Measurements from ENCODE around the gene FZD7.

Gene FZD7

GRCh38 chr2:202072737-202073401, 39.2 kb downstream of the FZD7 start, which contains the start of gene KIAA2012:
KIAA2012 (plus strand) TSS chr2:202073255; CDS start chr2:202073628, 373 bp downstream.
- Histone ChIP-seq H3K4me3 (no peak within 1 kb of the TSS), H3K36me3 (no peaks in the 10 kb centered on the region), H3K4me1 (no peaks in the 10 kb centered on the region), H4K20me1 (no peaks in the 10 kb centered on the region), H3K27ac (no peak within 1 kb of the TSS), H3K4me2 (no peak within 1 kb of the TSS), H3K9me3 (no peaks in the 10 kb centered on the region), H3K27me3 (no peaks in the 10 kb centered on the region), H3K9ac (no peak within 1 kb of the TSS)
- no peak for TF ChIP-seq Cebpa-rat (IDR thresholded peaks at IDR 0.05)

DNA sequence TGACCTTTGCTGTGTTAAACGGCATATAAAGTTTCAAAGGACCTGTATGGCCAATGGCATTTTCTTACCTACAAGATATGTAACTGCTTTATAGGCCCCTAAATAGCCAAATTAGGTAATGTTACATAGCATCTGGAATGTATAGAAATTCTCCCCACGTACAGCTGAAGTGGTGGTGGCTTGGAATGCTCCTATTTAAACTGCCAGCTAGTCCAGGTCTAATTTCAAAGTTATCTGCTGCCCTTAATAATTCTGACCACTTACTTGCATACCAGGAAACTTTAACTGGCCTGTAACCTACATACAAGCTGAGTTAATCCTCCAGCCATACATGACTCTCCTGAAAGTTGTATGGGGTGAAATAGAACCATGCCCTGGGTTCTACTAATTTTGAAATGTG, 40.7 kb downstream of the FZD7 start:
- no peak overlapping the region for H3K9ac ChIP-seq
- H4K20me1 ChIP-seq = no peaks in the 10 kb centered on the region
- H3K4me3 ChIP-seq = no peak overlapping the region
- H3K36me3 ChIP-seq = no peaks in the 10 kb centered on the region
- TF ChIP-seq Cebpa-rat (IDR thresholded peaks at IDR 0.05) = no peak
- no peaks in the 10 kb centered on the region for H3K4me1 ChIP-seq
- no peaks in the 10 kb centered on the region for H3K9me3 ChIP-seq
- H3K27me3 ChIP-seq = no peaks in the 10 kb centered on the region
- H3K4me2 ChIP-seq = no peak overlapping the region
- H3K27ac ChIP-seq = no peak overlapping the region

DNA sequence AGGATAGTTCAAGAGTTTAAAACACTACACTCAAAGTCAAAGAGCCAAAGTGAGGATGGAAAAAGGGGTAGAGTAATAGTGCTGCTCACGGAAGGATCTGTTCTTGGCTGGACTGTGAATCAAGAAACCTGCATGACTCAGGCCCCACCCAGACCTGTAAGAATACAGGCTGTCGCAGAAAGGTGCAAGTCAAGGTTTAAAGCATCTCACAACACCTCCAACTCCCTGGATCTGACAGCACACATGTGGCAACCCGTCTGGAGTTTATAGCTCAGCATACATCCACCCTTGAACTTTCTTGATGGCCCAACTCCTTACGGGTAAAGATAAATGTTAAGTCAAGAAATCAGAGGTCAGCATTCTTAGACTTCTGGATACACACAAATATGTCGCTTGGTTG, 45.7 kb downstream of the FZD7 start:
- H3K4me1 ChIP-seq = no peaks in the 10 kb centered on the region
- H3K27ac ChIP-seq = no peak overlapping the region
- H4K20me1 ChIP-seq = no peaks in the 10 kb centered on the region
- no peaks in the 10 kb centered on the region for H3K36me3 ChIP-seq
- H3K4me3 ChIP-seq = no peak overlapping the region
- H3K9ac ChIP-seq = no peak overlapping the region
- H3K9me3 ChIP-seq = peaks cover 5% of the 10 kb centered on the region; the same call in 1 of the 2 replicates
- H3K27me3 ChIP-seq = no peaks in the 10 kb centered on the region
- no peak overlapping the region for H3K4me2 ChIP-seq
- TF ChIP-seq Cebpa-rat (IDR thresholded peaks at IDR 0.05) = no peak

- no peak overlapping the region for H3K27ac ChIP-seq
- no peaks in the 10 kb centered on the region for H3K4me1 ChIP-seq
- peaks cover 5% of the 10 kb centered on the region; the same call in 1 of the 2 replicates for H3K9me3 ChIP-seq
- H3K9ac ChIP-seq = no peak overlapping the region
- no peaks in the 10 kb centered on the region for H3K36me3 ChIP-seq
- H4K20me1 ChIP-seq = no peaks in the 10 kb centered on the region
- H3K4me2 ChIP-seq = no peak overlapping the region
- no peak overlapping the region for H3K4me3 ChIP-seq
- TF ChIP-seq Cebpa-rat (IDR thresholded peaks at IDR 0.05) = no peak
- no peaks in the 10 kb centered on the region for H3K27me3 ChIP-seq
These were observed 50.6 kb downstream of the FZD7 start for GRCh38 chr2:202084265-202084664.

Measured in BLaER1 (cell line).